Measurements from ENCODE around the gene RPL19.

The RPL19 gene

DNA sequence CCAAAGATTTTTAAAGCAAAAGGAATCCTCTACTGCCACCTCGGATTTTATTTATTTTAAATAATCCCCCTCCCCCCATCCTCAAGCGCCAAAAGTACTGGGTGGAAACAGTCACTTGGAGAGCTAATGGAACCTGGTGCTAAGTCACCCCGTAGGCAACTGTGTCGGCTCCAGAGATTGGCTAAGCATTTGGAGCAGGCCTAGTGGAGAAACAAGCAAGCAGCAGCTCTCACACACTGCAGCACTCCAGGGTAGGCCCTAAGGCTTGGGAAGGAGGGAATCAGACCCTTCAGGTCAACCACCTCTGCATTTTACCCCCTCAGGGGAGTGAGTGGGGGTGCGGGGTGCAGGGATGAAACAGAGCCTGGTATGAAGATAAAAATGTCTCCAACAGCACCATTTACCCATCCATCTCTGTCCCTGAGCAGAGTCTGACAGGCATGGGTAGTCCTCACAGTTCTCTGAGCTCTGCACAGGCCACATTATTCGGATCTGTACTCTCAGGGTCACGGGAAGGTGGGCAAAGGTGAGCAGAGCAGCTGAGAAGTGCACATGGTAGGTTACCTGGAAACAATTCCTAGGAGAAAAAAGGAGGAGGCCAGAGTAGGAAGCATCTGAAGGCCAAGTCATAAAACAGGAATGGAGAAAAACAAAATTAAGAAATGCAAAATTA lies 52.8 kb downstream of the RPL19 start:
- DNase-seq: no peak

Measured in activated gamma-delta T cell (primary cell).